ENCODE data around the gene RNF207.

DNA sequence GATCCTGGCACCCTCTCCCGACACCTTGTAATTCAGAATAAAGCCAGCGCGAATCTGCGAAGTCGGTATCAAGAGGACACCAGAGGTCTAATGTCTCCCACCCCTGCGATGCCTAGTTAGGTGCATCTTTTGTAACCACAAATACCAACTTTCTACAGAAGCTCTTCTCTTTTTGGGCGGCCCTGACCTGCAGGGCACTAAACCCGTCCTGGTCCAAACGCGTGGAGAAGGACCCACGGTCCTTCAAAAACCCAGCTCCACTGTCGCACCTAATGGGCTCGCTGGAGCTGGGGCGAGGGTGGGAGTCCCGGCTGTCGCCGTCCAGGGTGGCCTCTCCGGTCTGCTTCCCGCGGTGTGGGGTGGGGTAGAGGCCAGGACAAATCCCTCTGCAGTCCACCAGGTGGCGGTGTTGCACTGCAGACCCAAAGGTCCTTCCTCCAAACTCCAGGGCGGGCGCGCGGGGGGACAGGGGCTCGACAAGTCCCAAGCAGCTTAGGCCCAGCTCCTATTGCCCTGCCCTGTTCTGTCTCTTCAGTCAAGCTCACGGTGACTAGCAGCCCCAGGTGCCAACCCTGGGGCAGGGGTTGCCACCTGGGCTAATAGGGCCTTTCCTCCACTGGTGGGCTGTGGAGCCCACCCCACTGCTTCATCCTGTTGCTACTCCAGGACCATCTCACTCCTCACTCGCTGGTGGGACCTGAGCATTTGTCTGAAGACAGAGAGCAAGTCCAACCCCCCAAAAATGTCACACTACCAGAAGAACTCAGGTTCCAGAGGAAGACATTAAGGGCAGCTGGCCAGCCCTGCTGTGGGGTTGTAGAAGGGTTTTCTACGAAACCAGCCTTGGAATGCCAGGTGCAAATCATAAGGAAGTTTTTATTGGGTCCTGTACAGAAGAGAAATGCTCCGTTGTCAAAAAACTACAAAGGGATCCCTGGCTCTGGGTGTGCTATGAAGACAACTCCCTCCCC lies 40.9 kb downstream of the RNF207 start:
- TF ChIP-seq, protein P1, sequence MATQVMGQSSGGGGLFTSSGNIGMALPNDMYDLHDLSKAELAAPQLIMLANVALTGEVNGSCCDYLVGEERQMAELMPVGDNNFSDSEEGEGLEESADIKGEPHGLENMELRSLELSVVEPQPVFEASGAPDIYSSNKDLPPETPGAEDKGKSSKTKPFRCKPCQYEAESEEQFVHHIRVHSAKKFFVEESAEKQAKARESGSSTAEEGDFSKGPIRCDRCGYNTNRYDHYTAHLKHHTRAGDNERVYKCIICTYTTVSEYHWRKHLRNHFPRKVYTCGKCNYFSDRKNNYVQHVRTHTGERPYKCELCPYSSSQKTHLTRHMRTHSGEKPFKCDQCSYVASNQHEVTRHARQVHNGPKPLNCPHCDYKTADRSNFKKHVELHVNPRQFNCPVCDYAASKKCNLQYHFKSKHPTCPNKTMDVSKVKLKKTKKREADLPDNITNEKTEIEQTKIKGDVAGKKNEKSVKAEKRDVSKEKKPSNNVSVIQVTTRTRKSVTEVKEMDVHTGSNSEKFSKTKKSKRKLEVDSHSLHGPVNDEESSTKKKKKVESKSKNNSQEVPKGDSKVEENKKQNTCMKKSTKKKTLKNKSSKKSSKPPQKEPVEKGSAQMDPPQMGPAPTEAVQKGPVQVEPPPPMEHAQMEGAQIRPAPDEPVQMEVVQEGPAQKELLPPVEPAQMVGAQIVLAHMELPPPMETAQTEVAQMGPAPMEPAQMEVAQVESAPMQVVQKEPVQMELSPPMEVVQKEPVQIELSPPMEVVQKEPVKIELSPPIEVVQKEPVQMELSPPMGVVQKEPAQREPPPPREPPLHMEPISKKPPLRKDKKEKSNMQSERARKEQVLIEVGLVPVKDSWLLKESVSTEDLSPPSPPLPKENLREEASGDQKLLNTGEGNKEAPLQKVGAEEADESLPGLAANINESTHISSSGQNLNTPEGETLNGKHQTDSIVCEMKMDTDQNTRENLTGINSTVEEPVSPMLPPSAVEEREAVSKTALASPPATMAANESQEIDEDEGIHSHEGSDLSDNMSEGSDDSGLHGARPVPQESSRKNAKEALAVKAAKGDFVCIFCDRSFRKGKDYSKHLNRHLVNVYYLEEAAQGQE (IDR thresholded peaks at IDR 0.05; ENCODE audit: borderline replicate concordance): no peak
- TF ChIP-seq, protein P2, sequence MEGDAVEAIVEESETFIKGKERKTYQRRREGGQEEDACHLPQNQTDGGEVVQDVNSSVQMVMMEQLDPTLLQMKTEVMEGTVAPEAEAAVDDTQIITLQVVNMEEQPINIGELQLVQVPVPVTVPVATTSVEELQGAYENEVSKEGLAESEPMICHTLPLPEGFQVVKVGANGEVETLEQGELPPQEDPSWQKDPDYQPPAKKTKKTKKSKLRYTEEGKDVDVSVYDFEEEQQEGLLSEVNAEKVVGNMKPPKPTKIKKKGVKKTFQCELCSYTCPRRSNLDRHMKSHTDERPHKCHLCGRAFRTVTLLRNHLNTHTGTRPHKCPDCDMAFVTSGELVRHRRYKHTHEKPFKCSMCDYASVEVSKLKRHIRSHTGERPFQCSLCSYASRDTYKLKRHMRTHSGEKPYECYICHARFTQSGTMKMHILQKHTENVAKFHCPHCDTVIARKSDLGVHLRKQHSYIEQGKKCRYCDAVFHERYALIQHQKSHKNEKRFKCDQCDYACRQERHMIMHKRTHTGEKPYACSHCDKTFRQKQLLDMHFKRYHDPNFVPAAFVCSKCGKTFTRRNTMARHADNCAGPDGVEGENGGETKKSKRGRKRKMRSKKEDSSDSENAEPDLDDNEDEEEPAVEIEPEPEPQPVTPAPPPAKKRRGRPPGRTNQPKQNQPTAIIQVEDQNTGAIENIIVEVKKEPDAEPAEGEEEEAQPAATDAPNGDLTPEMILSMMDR (IDR thresholded peaks at IDR 0.05; ENCODE audit: poor library complexity, severe bottlenecking): peak; percentile 97
- TF ChIP-seq RAD21 (conservative IDR thresholded peaks at IDR 0.05) (peak; percentile 97), TAF1 (IDR thresholded peaks at IDR 0.05; ENCODE audit: low read depth) (no peak), EP300 (conservative IDR thresholded peaks at IDR 0.05; ENCODE audit: poor library complexity, severe bottlenecking) (no peak), MXI1 (conservative IDR thresholded peaks at IDR 0.05; ENCODE audit: poor library complexity, severe bottlenecking) (peak; percentile 40), SMC3 (conservative IDR thresholded peaks at IDR 0.05; ENCODE audit: poor library complexity) (peak; percentile 97), EZH2 (IDR thresholded peaks at IDR 0.05; ENCODE audit: borderline replicate concordance, insufficient read depth, low read length, poor library complexity, severe bottlenecking) (no peak), POLR2AphosphoS5 (IDR thresholded peaks at IDR 0.05) (no peak)
